Kidney epithelial cell (primary cell): ENCODE results near the gene NCBP3. TPM values are rescaled to one million over a fixed set of nuclear protein-coding genes. Genes with fewer than 3 reads are reported as not detected.
"Not testable (repeated sequence)": the region's sequence is repeated elsewhere in the genome, so short reads cannot be mapped to it uniquely, and the experiment has no call there.

Experiments used
- DNase-seq: peaks from one replicate; pipeline ENCODE4 v3.0.0-alpha.2; 2010; ENCODE audit warnings: low read depth
- H3K27me3 ChIP-seq: 2 replicates; pipeline ENCODE4 v1.6.0; 2011; ENCODE audit warnings: low read length; ENCODE audit not compliant: control insufficient read depth, insufficient read depth
- H3K36me3 ChIP-seq: 2 replicates; pipeline ENCODE4 v1.5.1; 2011; ENCODE audit warnings: low read length; ENCODE audit not compliant: control insufficient read depth, insufficient read depth
- H3K4me3 ChIP-seq: 2 replicates; pipeline ENCODE4 v1.5.1; 2011; ENCODE audit warnings: low read depth, mild to moderate bottlenecking, control low read depth, low read length
- CTCF ChIP-seq: IDR thresholded peaks from 2 replicates; pipeline ENCODE4 v1.5.1; 2011; ENCODE audit warnings: mild to moderate bottlenecking, moderate library complexity, low read length, control low read depth, inconsistent platforms; ENCODE audit not compliant: insufficient read depth, poor library complexity, severe bottlenecking
- total RNA-seq: library from RNA; depleted of rRNA; stranded (reverse); fragments of >200 nt; gene quantifications from 2 replicates; pipeline ENCODE4 v1.2.3, GENCODE V29; 2015

Gene NCBP3
- total RNA-seq, 1 donor from 2014 or later = 29.1 TPM

GRCh38 chr17:3848229-3848835 is 2.3 kb upstream of the NCBP3 start:
- H3K4me3 ChIP-seq = no peak overlapping the region
- TF ChIP-seq CTCF = no peak
- no peak for DNase-seq

GRCh38 chr17:3847165-3847670 is 1.2 kb upstream of the NCBP3 start:
- no peak for DNase-seq
- TF ChIP-seq CTCF = no peak

More at GRCh38 chr17:3848229-3848835, 2.3 kb upstream of the NCBP3 start:
- Histone ChIP-seq H3K36me3 (no peaks in the 10 kb centered on the region), H3K27me3 (peaks cover 3% of the 10 kb centered on the region)

GRCh38 chr17:3846437-3847164 is 555 bp upstream of the NCBP3 start:
- Histone ChIP-seq H3K4me3 (no peak overlapping the region), H3K27me3 (peaks cover 3% of the 10 kb centered on the region), H3K36me3 (no peaks in the 10 kb centered on the region)
- DNase-seq = no peak
- TF ChIP-seq CTCF = no peak

More at GRCh38 chr17:3847165-3847670, 1.2 kb upstream of the NCBP3 start:
- Histone ChIP-seq H3K27me3 (peaks cover 3% of the 10 kb centered on the region), H3K4me3 (no peak overlapping the region), H3K36me3 (no peaks in the 10 kb centered on the region)

- TF ChIP-seq CTCF = no peak
- DNase-seq = no peak
Measured at GRCh38 chr17:3845291-3845620, 790 bp downstream of the NCBP3 start.

GRCh38 chr17:3844556-3844955 is 1.5 kb downstream of the NCBP3 start:
- H3K27me3 ChIP-seq, H3K4me3 ChIP-seq, H3K36me3 ChIP-seq, DNase-seq: not testable (repeated sequence)

More at GRCh38 chr17:3845291-3845620, 790 bp downstream of the NCBP3 start:
- H3K36me3 ChIP-seq = no peaks in the 10 kb centered on the region
- no peaks in the 10 kb centered on the region for H3K27me3 ChIP-seq
- H3K4me3 ChIP-seq = peak overlapping the region; percentile 96

GRCh38 chr17:3843935-3844516 is 2.0 kb downstream of the NCBP3 start:
- TF ChIP-seq CTCF = peak; percentile 74
- no peak for DNase-seq
- H3K4me3 ChIP-seq = no peak overlapping the region
- H3K36me3 ChIP-seq = no peaks in the 10 kb centered on the region
- no peaks in the 10 kb centered on the region for H3K27me3 ChIP-seq
